Measurements from ENCODE around the gene DHX40. TPM values are rescaled to one million over a fixed set of nuclear protein-coding genes. Genes with fewer than 3 reads are reported as not detected.

Gene DHX40
- 10 to 100 TPM; 20.2 to 23.9 TPM for total RNA-seq

GRCh38 chr17:59565171-59565958 lies at the start of gene DHX40:
Gene DHX40 (plus strand): TSS chr17:59565610. CDS start chr17:59565672, 62 bp downstream.

GRCh38 chr17:59619298-59620063 lies 54.1 kb downstream of the DHX40 start, which contains the start of gene CLTC:
Gene CLTC (plus strand): TSS chr17:59619895. CDS start chr17:59620132, 237 bp downstream.

Other genes starting within 250 kb of the DHX40 start
- gene YPEL2, start 234.0 kb upstream of the DHX40 start, total RNA-seq, result 10 to 100 TPM; 16.4 to 16.5 TPM
- gene CLTC, start 54.3 kb downstream of the DHX40 start, total RNA-seq, result 100 to 1,000 TPM; 128 to 130 TPM
- gene PTRH2, start 141.8 kb downstream of the DHX40 start, total RNA-seq, result 10 to 100 TPM; 17.5 to 19.1 TPM
- 100 to 1,000 TPM; 189 to 206 TPM for gene VMP1, start 142.0 kb downstream of the DHX40 start, total RNA-seq

Data from activated naive CD4-positive, alpha-beta T cell treated with anti-CD3 and anti-CD28 coated beads, Interleukin-2, amount 10 ng/mL, durations not matched to agents 5 hours and 36 hours (primary cell).